Measurements from ENCODE around the gene IGHMBP2. TPM values are rescaled to one million over a fixed set of nuclear protein-coding genes. Genes with fewer than 3 reads are reported as not detected.

The IGHMBP2 gene
- total and polyA plus RNA-seq, 9 of the 15 experiments (the other 6 are each of a cell fraction or from before 2014, with no cell fraction given), result 1.6 to 24.8 (median 14.5) TPM

DNA sequence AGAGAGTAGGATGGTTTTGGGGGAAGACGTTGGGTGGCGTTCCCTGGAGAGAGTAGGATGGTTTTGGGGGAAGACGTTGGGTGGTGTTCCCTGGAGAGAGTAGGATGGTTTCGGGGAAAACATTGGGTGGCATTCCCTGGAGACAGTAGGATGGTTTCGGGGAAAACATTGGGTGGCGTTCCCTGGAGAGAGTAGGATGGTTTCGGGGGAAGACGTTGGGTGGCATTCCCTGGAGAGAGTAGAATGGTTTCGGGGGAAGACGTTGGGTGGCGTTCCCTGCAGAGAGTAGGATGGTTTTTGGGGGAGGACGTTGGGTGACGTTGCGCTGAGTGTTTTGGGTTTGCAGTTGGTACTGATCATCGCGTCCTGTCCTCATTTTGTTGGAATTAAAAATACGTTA lies 28.2 kb downstream of the IGHMBP2 start:
- in situ Hi-C loops (cut with MboI), result no loop called here

GRCh38 chr11:68932358-68932757 lies 28.7 kb downstream of the IGHMBP2 start:
- no peak for DNase-seq (ENCODE audit: extremely low read depth in 1 of 4, low spot score in 3 of 4)
- Histone ChIP-seq H3K27me3 (ENCODE audit: control insufficient read depth in 2 of 2, insufficient read depth in 2 of 2, low read length in 2 of 2) (no peaks in the 10 kb centered on the region), H3K9ac (ENCODE audit: insufficient read depth in 1 of 2, low read depth in 2 of 2, low read length in 2 of 2) (no peak overlapping the region), H3K9me1 (ENCODE audit: control insufficient read depth, insufficient read depth, low read length) (no peaks in the 10 kb centered on the region), H3K4me3 (no peak overlapping the region), H3K79me2 (ENCODE audit: control insufficient read depth, insufficient read depth, low read length) (no peaks in the 10 kb centered on the region), H3K4me2 (ENCODE audit: insufficient read depth, low read length) (no peak overlapping the region), H3K9me3 (replicated peaks; ENCODE audit: control insufficient read depth, insufficient read depth, low read depth, low read length) (no peaks in the 10 kb centered on the region), H3K36me3 (ENCODE audit: control insufficient read depth, insufficient read depth, low read length) (peaks cover 87% of the 10 kb centered on the region; the same call in 2 of the 3 replicates), H3K4me1 (replicated peaks in 1 of 2; ENCODE audit: control insufficient read depth in 2 of 2, insufficient read depth in 2 of 2, low read length in 2 of 2) (peaks cover 0 to 5% of the 10 kb centered on the region in 2 experiments; a peak in 1 of 5 replicates), H3K27ac (ENCODE audit: extremely low read depth, low read depth, low read length) (no peak overlapping the region), H4K20me1 (replicated peaks; ENCODE audit: control insufficient read depth, insufficient read depth, low read length) (0 out of 2 replicates have a peak, but pooled peaks cover 2% of the 10 kb centered on the region), H2AFZ (ENCODE audit: low read depth, low read length) (no peak overlapping the region)
- WGBS (ENCODE audit: insufficient coverage, low coverage, missing lambda C conversion rate), result 88% methylated on average over 6 of the region's 7 CpGs
- ChIA-PET POLR2A (no interaction called here), CTCF (ENCODE audit: low intra/inter-chr PET ratio) (interaction anchor here (0.6 kb wide), 1 partner anchor 124 kb away, joined by 3 read pairs; no protein-coding TSS in a partner anchor)
- intact Hi-C loops (cut with micrococcal nuclease) (no loop called here), in situ Hi-C loops (cut with MboI) (no loop called here)
- FAIRE-seq, result no peak
- BruUV-seq (replicated peaks), result no TSS peak
- no peak for ATAC-seq
- TF ChIP-seq ZNF584 (CRISPR knock-in tag; IDR thresholded peaks at IDR 0.05; ENCODE audit: low read depth) (no peak), HDAC8 (tag; IDR thresholded peaks at IDR 0.05) (no peak), ELF2 (CRISPR knock-in tag; IDR thresholded peaks at IDR 0.05) (no peak), SUPT5H (IDR thresholded peaks at IDR 0.05) (no peak), ZNF766 (CRISPR knock-in tag; conservative IDR thresholded peaks at IDR 0.05) (no peak), STAT5A (IDR thresholded peaks at IDR 0.05; ENCODE audit: borderline replicate concordance, low read length) (no peak)

More for the DNA sequence above, 28.2 kb downstream of the IGHMBP2 start:
- no peak overlapping the region for H2AFZ ChIP-seq (ENCODE audit: low read depth, low read length)
- 81% methylated on average over 17 of the region's 17 CpGs for WGBS (ENCODE audit: insufficient coverage, low coverage, missing lambda C conversion rate)
- POLR2A ChIA-PET, result no interaction called here
- no peaks in the 10 kb centered on the region for H3K27me3 ChIP-seq (ENCODE audit: control insufficient read depth in 2 of 2, insufficient read depth in 2 of 2, low read length in 2 of 2)
- 0 out of 2 replicates have a peak, but pooled peaks cover 2% of the 10 kb centered on the region for H4K20me1 ChIP-seq (replicated peaks; ENCODE audit: control insufficient read depth, insufficient read depth, low read length)
- intact Hi-C loops (cut with micrococcal nuclease), result no loop called here
- TF ChIP-seq ARID2 (IDR thresholded peaks at IDR 0.05) (no peak), KDM4B (IDR thresholded peaks at IDR 0.05; ENCODE audit: borderline replicate concordance in 2 of 2, low read depth in 1 of 2) (no peak), KLF16 (IDR thresholded peaks at IDR 0.05) (no peak), GTF2A2 (tag; IDR thresholded peaks at IDR 0.05) (no peak), SMARCA4 (IDR thresholded peaks at IDR 0.05) (no peak)
- ATAC-seq (no peak), DNase-seq (ENCODE audit: extremely low read depth in 1 of 4, low spot score in 3 of 4) (no peak), FAIRE-seq (no peak)
- no peak overlapping the region for H3K4me3 ChIP-seq
- H3K9me3 ChIP-seq (replicated peaks; ENCODE audit: control insufficient read depth, insufficient read depth, low read depth, low read length), result no peaks in the 10 kb centered on the region
- H3K9ac ChIP-seq (ENCODE audit: insufficient read depth in 1 of 2, low read depth in 2 of 2, low read length in 2 of 2), result no peak overlapping the region
- H3K79me2 ChIP-seq (ENCODE audit: control insufficient read depth, insufficient read depth, low read length), result no peaks in the 10 kb centered on the region
- no peaks in the 10 kb centered on the region for H3K9me1 ChIP-seq (ENCODE audit: control insufficient read depth, insufficient read depth, low read length)
- no peak overlapping the region for H3K4me2 ChIP-seq (ENCODE audit: insufficient read depth, low read length)
- no TSS peak for BruUV-seq (replicated peaks)
- peaks cover 0 to 5% of the 10 kb centered on the region in 2 experiments; a peak in 1 of 5 replicates for H3K4me1 ChIP-seq (replicated peaks in 1 of 2; ENCODE audit: control insufficient read depth in 2 of 2, insufficient read depth in 2 of 2, low read length in 2 of 2)
- no peak overlapping the region for H3K27ac ChIP-seq (ENCODE audit: extremely low read depth, low read depth, low read length)
- H3K36me3 ChIP-seq (ENCODE audit: control insufficient read depth, insufficient read depth, low read length), result peaks cover 87% of the 10 kb centered on the region; the same call in 2 of the 3 replicates
- CTCF ChIA-PET (ENCODE audit: low intra/inter-chr PET ratio), result no interaction called here
